Measurements from ENCODE around the gene SLC23A2. TPM values are rescaled to one million over a fixed set of nuclear protein-coding genes. Genes with fewer than 3 reads are reported as not detected.

SLC23A2 gene
- total and polyA plus RNA-seq, 8 donors = 4.3 to 12.9 (median 8.8) TPM

DNA sequence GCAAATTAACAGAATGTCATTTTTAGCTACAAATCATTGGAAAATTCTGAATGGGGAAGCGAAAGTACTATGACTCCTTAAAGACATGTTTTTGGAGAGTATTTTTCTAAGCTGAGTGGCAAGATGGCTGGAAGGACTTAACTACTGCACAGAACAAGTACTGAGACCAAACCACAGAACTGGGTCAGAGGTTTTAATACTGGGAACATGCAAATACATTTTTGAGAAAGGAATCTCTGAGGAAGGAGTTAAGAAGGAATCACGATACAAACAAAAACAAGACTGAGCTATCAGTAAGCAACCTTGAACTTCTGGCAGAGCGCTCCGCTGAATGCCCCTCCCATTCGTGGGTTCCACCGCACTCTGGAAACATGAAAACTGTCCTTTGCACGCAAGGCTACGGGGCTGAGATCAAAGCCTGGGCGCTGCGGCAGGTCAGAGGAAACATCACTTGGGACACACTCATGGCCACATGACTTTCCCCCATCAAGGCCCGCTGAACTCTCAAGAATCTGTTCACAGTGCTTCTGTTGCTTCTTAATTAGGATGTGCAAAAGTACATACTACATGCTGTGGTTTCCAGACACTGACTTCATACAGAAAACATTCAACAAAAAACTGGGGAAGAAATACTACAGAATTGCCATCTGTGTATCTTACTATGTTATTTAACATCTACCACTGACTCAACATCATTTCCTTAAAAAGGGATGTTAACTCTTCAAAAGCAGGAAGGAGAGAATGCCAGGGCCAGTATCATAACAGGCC is 27.8 kb downstream of the SLC23A2 start:
- H3K27me3 ChIP-seq = no peaks in the 10 kb centered on the region
- peak overlapping the region in 2 of 4 donors; percentile 61 to 63 for H3K27ac ChIP-seq
- FAIRE-seq = no peak

DNA sequence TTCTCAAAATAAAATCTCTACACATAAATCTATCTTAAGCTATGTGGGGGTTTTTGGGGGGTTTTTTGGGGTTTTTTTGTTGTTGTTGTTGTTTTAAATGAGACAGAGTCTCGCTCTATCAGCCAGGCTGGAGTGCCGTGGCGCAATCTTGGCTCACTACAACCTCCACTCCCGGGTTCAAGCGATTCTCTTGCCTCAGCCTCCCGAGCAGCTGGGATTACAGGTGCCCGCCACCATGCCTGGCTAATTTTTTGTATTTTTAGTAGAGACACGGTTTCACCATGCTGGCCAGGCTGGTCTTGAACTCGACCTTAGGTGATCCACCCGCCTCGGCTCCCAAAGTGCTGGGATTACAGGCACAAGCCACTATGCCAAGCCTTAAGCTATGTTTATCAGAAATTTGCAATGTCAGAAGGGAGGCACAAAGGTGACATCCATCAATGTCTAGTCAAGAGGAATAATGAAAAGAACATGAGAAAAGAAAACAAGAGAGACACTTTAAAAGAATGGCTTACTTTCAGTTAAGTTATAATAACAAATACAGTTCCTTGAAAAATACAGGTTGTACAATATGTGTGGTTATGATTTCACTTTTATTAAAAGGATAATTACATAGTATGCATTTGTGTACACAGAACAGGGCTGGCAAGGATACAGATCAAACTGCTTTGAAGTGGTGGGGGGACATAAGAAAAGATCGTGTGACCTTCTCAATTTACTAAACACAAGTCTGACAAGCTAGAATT is 28.6 kb downstream of the SLC23A2 start:
- DNase-seq (no peak), FAIRE-seq (no peak), ATAC-seq (peak; percentile 19 to 52 (median 40))
- peaks cover 17 to 22% (median 17%) of the 10 kb centered on the region in 3 donors for H3K4me1 ChIP-seq
- TF ChIP-seq, protein P1, sequence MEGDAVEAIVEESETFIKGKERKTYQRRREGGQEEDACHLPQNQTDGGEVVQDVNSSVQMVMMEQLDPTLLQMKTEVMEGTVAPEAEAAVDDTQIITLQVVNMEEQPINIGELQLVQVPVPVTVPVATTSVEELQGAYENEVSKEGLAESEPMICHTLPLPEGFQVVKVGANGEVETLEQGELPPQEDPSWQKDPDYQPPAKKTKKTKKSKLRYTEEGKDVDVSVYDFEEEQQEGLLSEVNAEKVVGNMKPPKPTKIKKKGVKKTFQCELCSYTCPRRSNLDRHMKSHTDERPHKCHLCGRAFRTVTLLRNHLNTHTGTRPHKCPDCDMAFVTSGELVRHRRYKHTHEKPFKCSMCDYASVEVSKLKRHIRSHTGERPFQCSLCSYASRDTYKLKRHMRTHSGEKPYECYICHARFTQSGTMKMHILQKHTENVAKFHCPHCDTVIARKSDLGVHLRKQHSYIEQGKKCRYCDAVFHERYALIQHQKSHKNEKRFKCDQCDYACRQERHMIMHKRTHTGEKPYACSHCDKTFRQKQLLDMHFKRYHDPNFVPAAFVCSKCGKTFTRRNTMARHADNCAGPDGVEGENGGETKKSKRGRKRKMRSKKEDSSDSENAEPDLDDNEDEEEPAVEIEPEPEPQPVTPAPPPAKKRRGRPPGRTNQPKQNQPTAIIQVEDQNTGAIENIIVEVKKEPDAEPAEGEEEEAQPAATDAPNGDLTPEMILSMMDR (IDR thresholded peaks at IDR 0.05) = no peak
- intact Hi-C loops (cut with DNase I) = no loop called here
- H3K36me3 ChIP-seq = no peaks in the 10 kb centered on the region
- peak overlapping the region in 2 of 4 donors; percentile 61 to 63 for H3K27ac ChIP-seq
- no peaks in the 10 kb centered on the region for H3K27me3 ChIP-seq
- WGBS, 2 donors = 76 to 80% methylated on average over 12 of the region's 12 CpGs
- peak overlapping the region in 1 of 4 donors; percentile 11 for H3K4me3 ChIP-seq
- H3K9me3 ChIP-seq = no peaks in the 10 kb centered on the region

More for the DNA sequence above, 27.8 kb downstream of the SLC23A2 start:
- peak overlapping the region in 2 of 4 donors; percentile 11 for H3K4me3 ChIP-seq
- peaks cover 14 to 26% (median 21%) of the 10 kb centered on the region in 3 donors for H3K4me1 ChIP-seq
- ATAC-seq = peak; percentile 64 to 85 (median 80)
- no peaks in the 10 kb centered on the region for H3K9me3 ChIP-seq
- H3K36me3 ChIP-seq = no peaks in the 10 kb centered on the region
- WGBS, 2 donors = 2% methylated on average over 11 of the region's 11 CpGs
- intact Hi-C loops (cut with DNase I) = no loop called here
- DNase-seq = peak in 4 of 6 donors; percentile 16 to 58 (median 38)
- TF ChIP-seq, protein P1 (IDR thresholded peaks at IDR 0.05) = no peak

DNA sequence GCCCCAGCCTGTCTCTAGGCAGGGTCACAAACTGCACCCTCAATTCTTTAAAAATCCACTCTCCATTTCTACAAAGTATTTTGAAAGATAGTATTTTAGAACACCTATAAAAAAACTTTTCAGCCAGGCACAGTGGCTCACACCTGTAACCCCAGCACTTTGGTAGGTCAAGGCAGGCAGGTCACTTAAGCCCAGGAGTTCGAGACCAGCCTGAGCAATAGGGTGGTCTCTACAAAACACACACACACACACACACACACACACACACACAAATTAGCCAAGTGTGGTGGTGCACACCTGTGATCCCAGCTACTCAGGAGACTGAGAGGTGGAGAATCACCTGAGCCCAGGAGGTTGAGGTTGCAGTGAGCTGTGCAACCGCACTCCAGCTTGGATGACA is 30.2 kb downstream of the SLC23A2 start:
- Histone ChIP-seq H3K36me3 (no peaks in the 10 kb centered on the region), H3K9me3 (no peaks in the 10 kb centered on the region), H3K4me1 (peaks cover 23 to 32% (median 27%) of the 10 kb centered on the region in 3 donors), H3K27ac (no peak overlapping the region), H3K27me3 (no peaks in the 10 kb centered on the region), H3K4me3 (no peak overlapping the region)
- FAIRE-seq = no peak
- WGBS, 2 donors = 96 to 100% methylated on average over 2 of the region's 2 CpGs
- ATAC-seq = no peak
- TF ChIP-seq, protein P1 (IDR thresholded peaks at IDR 0.05) = no peak
- no peak for DNase-seq
- intact Hi-C loops (cut with DNase I) = no loop called here

DNA sequence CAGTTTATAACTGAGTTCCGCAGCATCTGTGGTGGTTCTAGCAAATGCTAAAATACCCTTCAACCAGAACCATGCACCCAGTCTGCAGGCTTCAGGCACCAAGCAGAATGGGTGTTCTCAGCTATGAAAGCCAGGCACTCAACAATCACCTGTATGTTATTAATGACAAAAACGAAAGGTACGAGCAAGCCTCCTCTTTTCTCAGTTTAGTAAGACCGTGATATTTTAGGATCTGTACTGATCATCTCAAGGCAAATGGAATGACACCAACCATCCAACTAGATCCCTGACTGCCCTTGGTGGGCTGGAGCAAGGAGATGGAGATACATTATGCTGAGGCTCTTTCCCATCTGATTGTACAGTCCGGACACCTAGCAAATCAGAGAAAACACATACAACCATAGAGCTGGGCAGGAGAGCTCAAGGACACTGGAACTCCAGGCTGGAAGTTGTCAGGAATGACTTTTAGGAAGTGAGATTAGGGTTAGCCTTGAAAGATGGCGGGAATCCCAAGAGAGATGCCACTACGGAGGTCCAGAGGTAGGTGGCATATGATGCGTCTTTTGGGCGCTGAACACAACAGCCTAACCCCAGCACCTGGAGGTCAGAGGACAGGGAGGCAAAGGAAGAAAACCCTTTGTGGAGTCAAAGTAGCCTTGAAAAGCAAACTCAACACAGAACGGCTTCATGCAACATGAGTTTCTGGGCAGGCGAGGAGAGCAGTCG is 33.4 kb downstream of the SLC23A2 start:
- H3K27me3 ChIP-seq = no peaks in the 10 kb centered on the region
- WGBS, 2 donors = 92% methylated on average over 12 of the region's 12 CpGs
- intact Hi-C loops (cut with DNase I) = no loop called here
- peaks cover 13 to 17% (median 17%) of the 10 kb centered on the region in 3 donors for H3K4me1 ChIP-seq
- ATAC-seq = no peak
- H3K27ac ChIP-seq = peak overlapping the region in 2 of 4 donors; percentile 2 to 62
- TF ChIP-seq, protein P1 (IDR thresholded peaks at IDR 0.05) = no peak
- no peaks in the 10 kb centered on the region for H3K9me3 ChIP-seq
- no peaks in the 10 kb centered on the region for H3K36me3 ChIP-seq
- no peak for FAIRE-seq
- no peak for DNase-seq
- no peak overlapping the region for H3K4me3 ChIP-seq
